Ovary (tissue), 9 donors: ENCODE measurements around the gene SPIB. TPM values are rescaled to one million over a fixed set of nuclear protein-coding genes. Genes with fewer than 3 reads are reported as not detected.
A peak's percentile ranks its signal among the peaks of the same experiment; 100 is the strongest.

ENCODE experiments used
- DNase-seq, 5 donors: peaks; one replicate each; pipeline ENCODE4 v3.0.0-alpha.2; 2019 to 2020
- H3K27ac ChIP-seq, 2 donors: fragments of 200-600 bp; one replicate each; pipeline versions ENCODE4 v1.5.1 to v1.8.0; 2019 to 2022
- H3K27me3 ChIP-seq: fragments of 200-600 bp; one replicate; pipeline ENCODE4 v1.8.0; 2022
- H3K36me3 ChIP-seq: fragments of 200-600 bp; sonication (generic); one replicate; pipeline ENCODE4 v1.5.1; 2019
- H3K4me1 ChIP-seq: one replicate; pipeline ENCODE4 v1.8.1; 2013; ENCODE audit warnings: mild to moderate bottlenecking, moderate library complexity; ENCODE audit not compliant: insufficient read depth
- H3K4me3 ChIP-seq: fragments of 200-600 bp; sonication (generic); one replicate; pipeline ENCODE4 v1.5.1; 2017
- H3K9me3 ChIP-seq, 2 donors: fragments of 200-600 bp in 1 of 2; sonication (generic) in 1 of 2; one replicate each; pipeline versions ENCODE4 v1.5.1 to v1.8.1; 2013 to 2019; ENCODE audit warnings: mild to moderate bottlenecking in 1 of 2, moderate library complexity in 1 of 2
- EP300 ChIP-seq: sonication (generic); formaldehyde crosslinking; IDR thresholded peaks from one replicate; pipeline ENCODE4 v1.6.1; 2017; ENCODE audit warnings: antibody characterized with exemption
- POLR2A ChIP-seq: fragments of 450-650 bp; IDR thresholded peaks from one replicate; pipeline ENCODE4 v1.6.1; 2017; ENCODE audit warnings: antibody characterized with exemption, mild to moderate bottlenecking, moderate library complexity
- WGBS, 3 donors: extraction: QIAGEN DNeasy Blood & Tissue Kit in 1 of 3; methylation state at CpG; one replicate each; pipeline versions ENCODE4 v1.1.5 to v1.1.7; 2013 to 2017; 5-methylcytosine and 5-hydroxymethylcytosine counted together
- intact Hi-C, 4 donors: fragments of 100-400 bp; cut with DNase I; formaldehyde crosslinking; loops; one replicate each; pipeline versions ENCODE4 v1.11.0 to v1.15.1; 2022 to 2023
- polyA plus RNA-seq, 2 donors: library from polyadenylated mRNA; stranded (reverse); fragments of 200-250 nt in 1 of 2; fragments of 350-450 nt in 1 of 2; fragmentation: Illumina TruSeq in 1 of 2; extraction: RNeasy Lipid Tissue Mini Kit (QIAGEN cat#74804) in 1 of 2; gene quantifications; one replicate each; pipeline ENCODE4 v1.2.3, GENCODE V29; 2013 to 2014
- total RNA-seq, 7 donors: library from RNA; depleted of rRNA in 2 of 7; stranded (reverse); fragments of >200 nt in 2 of 7; fragmentation: NEBNext Ultra II Directional in 3 of 7; extraction: Animal tissue kit (Norgen Biotek cat#: 25700) in 3 of 7; gene quantifications; one replicate each; pipeline versions ENCODE4 v1.1.0 to v1.2.4, GENCODE V29; 2016 to 2023
- TF ChIP-seq, protein P1 (sequence below), 3 donors: fragments of 450-650 bp in 2 of 3; fragments of 200-600 bp in 1 of 3; IDR thresholded peaks; one replicate each; pipeline versions ENCODE4 v1.5.1 to v1.8.0; 2016 to 2022; ENCODE audit warnings: antibody characterized with exemption in 3 of 3, mild to moderate bottlenecking in 1 of 3
- donor health status: DM: no; HTN: no; CAD: no; lungs with moderate emphysema.
- donor health status: DM: no; HTN: no; CAD: no.
- donor health status: Bipolar disorder and iron deficiency.
- donor health status: DM: yes; HTN: yes; CAD: no.
- donor health status: DM: no; HTN: no; CAD: no.
- donor health status: DM: yes; HTN: yes; CAD: no.

SPIB gene
- total and polyA plus RNA-seq, 9 donors = 0.12 to 0.46 (median 0.25) TPM; not detected in 5

DNA sequence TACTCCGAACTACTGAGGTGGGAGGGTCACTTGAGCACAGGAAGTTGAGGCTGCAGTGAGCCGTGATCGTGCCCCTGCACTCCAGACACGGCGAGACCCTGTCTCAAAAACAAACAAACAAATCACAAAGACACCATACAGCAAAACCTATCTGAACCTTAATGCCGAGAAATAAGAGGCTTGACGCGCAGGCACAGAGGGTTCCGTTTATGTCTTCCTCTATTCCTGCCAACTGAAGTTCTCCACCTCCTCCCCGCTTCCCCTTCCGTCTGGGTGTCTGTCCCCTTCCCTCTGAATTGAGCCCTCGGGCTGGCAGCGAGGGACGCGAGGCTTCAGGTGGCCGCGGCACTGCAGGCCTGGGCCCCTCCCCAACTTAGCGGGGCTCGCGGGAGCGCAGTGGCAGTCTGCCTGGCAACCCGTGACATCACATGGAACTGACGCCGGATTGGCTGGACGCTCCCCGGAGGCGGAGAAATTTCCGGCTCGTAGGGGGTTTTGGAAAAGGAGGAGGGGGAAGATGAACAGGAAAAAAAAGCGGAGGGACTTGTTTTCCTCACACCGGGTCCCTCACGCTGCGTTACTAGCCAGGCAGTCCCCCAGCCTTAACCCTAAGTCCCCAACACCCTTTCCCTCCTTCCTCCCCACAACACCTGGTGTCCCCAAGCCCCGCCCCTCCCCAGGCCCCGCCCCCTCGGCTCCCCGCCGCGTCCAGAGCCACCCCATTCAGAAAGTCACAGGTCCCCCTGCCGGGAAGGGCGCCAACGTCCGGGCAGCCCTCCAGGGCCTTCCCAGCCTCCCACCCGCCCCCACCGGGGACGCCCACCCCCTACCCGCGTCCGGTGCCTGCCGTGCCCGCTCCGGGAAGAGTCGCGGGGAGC is 12.8 kb downstream of the SPIB start:
- Histone ChIP-seq H3K36me3 (no peaks in the 10 kb centered on the region), H3K4me3 (peak overlapping the region; percentile 40), H3K9me3 (no peaks in the 10 kb centered on the region), H3K27me3 (no peaks in the 10 kb centered on the region), H3K27ac (no peak overlapping the region), H3K4me1 (peaks cover 3% of the 10 kb centered on the region)
- DNase-seq = peak; percentile 74 to 90 (median 84)
- TF ChIP-seq, protein P1, sequence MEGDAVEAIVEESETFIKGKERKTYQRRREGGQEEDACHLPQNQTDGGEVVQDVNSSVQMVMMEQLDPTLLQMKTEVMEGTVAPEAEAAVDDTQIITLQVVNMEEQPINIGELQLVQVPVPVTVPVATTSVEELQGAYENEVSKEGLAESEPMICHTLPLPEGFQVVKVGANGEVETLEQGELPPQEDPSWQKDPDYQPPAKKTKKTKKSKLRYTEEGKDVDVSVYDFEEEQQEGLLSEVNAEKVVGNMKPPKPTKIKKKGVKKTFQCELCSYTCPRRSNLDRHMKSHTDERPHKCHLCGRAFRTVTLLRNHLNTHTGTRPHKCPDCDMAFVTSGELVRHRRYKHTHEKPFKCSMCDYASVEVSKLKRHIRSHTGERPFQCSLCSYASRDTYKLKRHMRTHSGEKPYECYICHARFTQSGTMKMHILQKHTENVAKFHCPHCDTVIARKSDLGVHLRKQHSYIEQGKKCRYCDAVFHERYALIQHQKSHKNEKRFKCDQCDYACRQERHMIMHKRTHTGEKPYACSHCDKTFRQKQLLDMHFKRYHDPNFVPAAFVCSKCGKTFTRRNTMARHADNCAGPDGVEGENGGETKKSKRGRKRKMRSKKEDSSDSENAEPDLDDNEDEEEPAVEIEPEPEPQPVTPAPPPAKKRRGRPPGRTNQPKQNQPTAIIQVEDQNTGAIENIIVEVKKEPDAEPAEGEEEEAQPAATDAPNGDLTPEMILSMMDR (IDR thresholded peaks at IDR 0.05) = no peak
- TF ChIP-seq EP300 (no peak), POLR2A (no peak)
- intact Hi-C loops = no loop called here
- WGBS, 3 donors = 1% methylated on average over 44 to 54 of the region's 54 CpGs

DNA sequence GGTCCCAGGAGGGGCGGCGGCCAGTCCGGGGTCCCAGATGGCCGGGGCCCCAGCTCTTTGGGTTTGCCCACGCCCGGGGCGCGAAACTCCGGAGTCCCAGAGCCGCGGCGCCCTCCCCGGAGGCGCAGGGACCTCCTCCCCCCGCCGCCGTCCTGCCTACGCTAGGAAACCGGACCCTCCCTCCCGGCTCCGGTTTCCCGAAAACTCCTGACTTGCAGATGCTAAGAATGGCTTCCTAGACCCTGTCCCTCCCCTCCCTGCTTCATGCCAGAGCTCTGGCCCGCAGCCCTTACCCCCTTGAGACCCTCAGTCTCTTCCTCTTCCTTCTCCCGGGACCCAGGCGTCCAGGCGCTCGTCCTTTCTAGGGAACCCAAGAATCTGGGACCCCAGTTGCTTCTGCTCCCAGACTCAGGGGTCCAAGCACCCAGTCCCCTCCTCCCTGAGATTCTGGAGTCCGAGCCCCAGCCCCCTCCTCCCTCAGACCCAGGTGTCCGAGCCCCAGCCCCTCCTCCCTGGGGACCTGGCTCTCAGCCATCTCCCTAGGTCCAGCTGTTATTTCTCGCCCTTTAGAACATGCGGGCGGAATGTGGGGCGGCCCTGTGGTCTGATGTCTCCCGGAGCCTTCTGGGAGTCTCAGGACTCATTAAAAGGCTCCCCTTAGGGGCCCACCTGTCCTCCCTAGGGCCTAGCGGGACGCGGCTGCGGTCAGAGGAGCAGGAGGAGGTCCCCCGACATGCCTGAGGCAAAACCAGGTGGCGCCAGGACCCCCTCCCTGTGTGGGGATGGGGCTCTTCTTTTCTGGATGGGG is 13.7 kb downstream of the SPIB start, which contains the start of gene MYBPC2:
Gene MYBPC2, plus strand, starts transcription at position 672 of the 808 bp plus-strand sequence. Its CDS starts 62 bp downstream, at position 734.
- Histone ChIP-seq H3K36me3 (no peaks in the 10 kb centered on the region), H3K4me3 (peak within 1 kb of the TSS; percentile 40), H3K27ac (no peak within 1 kb of the TSS), H3K9me3 (no peaks in the 10 kb centered on the region), H3K4me1 (peaks cover 3% of the 10 kb centered on the region), H3K27me3 (no peaks in the 10 kb centered on the region)
- 1 to 2% (median 2%) methylated on average over 33 to 40 of the region's 40 CpGs for WGBS, 3 donors
- TF ChIP-seq, protein P1 (IDR thresholded peaks at IDR 0.05) = no peak
- no peak for TF ChIP-seq POLR2A
- no peak for TF ChIP-seq EP300
- DNase-seq = peak in 2 of 5 donors; percentile 49 to 56
- intact Hi-C loops = no loop called here

DNA sequence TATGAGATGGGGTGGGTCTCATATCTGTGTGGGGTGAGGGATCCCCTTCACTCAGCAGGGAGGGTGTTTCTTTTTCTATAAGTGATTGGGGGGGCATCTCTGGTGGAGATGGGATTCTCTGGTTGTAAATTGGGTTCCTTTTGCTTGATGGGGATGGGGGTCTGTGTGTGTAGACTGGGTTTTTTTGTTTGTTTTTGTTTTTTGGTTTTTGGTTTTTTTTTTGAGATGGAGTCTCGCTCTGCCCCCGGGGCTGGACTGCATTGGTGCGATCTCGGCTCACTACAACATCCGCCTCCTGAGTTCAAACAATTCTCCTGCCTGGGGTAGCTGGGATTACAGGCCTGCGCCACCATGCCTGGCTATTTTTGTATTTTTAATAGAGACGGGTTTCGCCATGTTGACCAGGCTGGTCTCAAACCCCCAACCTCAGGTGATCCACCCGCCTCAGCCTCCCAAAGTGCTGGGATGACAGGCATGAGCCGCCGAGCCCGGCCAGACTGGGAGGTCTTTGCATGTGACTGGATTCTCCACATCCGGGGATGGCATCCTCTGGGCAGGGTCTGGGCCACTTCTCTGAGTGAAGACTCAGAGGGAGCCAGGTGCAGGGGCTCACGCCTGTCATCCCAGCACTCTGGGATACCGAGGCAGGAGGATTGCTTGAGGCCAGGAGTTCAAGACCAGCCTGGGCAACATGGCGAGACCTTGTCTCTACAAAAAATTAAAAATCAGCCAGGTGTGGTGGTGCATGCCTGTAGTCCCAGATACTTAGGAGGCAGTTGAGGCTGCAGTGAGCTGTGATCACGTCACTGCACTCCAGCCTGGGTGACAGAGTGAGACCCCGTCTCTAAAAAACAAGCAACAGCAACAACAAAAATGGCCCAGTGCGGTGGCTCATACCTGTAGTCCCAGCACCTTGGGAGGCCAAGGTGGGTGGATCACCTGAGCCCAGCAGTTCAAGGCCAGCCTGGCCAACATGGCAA is 14.8 kb downstream of the SPIB start:
- no peaks in the 10 kb centered on the region for H3K36me3 ChIP-seq
- no peaks in the 10 kb centered on the region for H3K4me1 ChIP-seq
- no peak overlapping the region for H3K27ac ChIP-seq
- intact Hi-C loops = no loop called here
- no peaks in the 10 kb centered on the region for H3K9me3 ChIP-seq
- 60 to 68% (median 65%) methylated on average over 19 of the region's 19 CpGs for WGBS, 3 donors
- TF ChIP-seq EP300 = no peak
- TF ChIP-seq, protein P1 (IDR thresholded peaks at IDR 0.05) = no peak
- no peak for TF ChIP-seq POLR2A
- DNase-seq = no peak
- H3K27me3 ChIP-seq = no peaks in the 10 kb centered on the region
- H3K4me3 ChIP-seq = no peak overlapping the region

DNA sequence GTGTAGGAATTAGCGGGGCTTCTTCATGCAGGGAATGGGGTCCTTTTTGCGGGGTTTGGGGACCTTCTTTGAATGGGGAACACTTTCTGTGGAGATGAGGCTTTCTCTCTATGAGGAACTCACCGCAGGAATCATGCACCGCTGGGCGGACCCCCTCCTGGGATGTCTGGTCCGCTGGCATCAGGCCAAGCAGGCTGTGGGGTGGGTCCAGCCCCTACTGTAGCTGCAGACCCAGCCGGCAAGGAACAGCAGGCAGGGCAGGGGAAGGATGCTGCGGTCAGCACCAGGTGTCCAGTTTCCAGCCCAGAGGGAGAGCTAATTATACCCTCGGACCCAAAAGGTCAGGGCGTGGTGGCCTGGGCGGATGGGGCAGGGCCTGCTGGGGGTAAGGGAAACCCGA is 15.8 kb downstream of the SPIB start:
- Histone ChIP-seq H3K36me3 (no peaks in the 10 kb centered on the region), H3K4me3 (no peak overlapping the region), H3K27me3 (no peaks in the 10 kb centered on the region), H3K9me3 (no peaks in the 10 kb centered on the region), H3K27ac (no peak overlapping the region), H3K4me1 (no peaks in the 10 kb centered on the region)
- intact Hi-C loops = no loop called here
- 19 to 30% (median 24%) methylated on average over 11 to 12 of the region's 12 CpGs for WGBS, 3 donors
- DNase-seq = no peak
- no peak for TF ChIP-seq POLR2A
- TF ChIP-seq, protein P1 (IDR thresholded peaks at IDR 0.05) = no peak
- TF ChIP-seq EP300 = no peak
